HG03103 (cell line): ENCODE data around the gene ELAVL1.
"Not testable (repeated sequence)": the region's sequence is repeated elsewhere in the genome, so short reads cannot be mapped to it uniquely, and the experiment has no call there.

Experiments
- ATAC-seq: cut with Tn5 transposase; IDR thresholded peaks from one replicate; pipeline ENCODE4 v1.9.1; 2021; ENCODE audit warnings: low read depth; ENCODE audit not compliant: unreplicated experiment

Gene ELAVL1

GRCh38 chr19:7971553-7972520 is 33.6 kb downstream of the ELAVL1 start:
- no peak for ATAC-seq

- ATAC-seq = no peak
These were observed 34.6 kb downstream of the ELAVL1 start for GRCh38 chr19:7970716-7971448.

DNA sequence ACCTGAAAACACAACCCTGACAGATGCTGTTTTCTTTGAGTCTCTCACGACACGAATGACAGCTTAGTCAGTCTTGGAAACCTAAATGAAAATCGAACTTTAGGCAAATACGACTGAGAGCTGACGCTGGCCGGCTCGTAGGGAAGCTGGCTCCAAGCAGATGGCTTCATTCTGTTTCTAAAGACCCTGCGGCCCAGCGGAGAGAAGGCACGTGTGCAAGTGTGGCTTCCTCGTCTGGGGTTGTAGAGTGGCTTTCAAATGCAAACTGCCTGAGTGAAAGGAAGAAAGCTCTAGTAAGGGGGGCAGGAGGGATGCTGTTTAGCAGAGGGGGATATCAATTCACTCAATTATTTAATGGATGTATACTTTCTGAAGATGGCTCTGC is 35.9 kb downstream of the ELAVL1 start:
- ATAC-seq = no peak

GRCh38 chr19:7968796-7969554 is 36.5 kb downstream of the ELAVL1 start:
- ATAC-seq = no peak

DNA sequence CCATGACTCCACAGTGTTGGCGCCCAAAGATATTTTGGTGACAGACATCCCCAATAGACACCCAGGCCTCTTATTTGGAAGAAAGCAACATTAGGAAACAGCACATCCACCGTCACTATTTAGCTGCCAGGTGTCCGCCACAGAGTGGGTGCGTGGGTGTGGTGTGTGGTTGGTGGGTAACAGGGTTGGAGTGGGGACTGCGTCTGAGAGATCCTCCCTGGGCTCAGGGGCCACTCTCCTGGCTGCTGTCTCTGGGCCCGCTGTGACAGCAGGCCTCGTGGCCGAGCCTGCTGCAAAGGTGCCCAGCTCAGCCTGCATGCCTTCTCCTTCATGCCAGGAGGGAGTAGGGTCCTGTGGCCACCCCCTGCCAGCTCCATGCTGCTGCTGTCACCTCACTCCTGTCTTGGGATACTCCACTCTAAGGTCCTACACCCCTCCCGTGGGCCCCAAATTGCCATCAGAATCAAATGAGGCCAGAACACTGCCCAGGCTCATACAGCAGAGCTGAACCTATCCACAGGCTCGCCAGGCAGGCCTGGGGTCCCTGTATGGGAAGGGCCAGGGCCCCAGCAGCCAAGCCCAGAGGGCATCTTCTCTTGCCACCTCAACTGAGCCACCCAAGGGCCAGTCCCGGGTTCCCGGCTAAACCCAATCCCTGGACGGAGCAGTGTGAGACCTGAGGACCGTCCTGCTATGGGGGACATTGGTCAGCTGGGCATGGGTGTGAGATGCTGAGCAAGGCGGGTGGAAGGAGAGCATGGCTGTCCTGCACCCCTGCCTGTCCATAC is 37.2 kb downstream of the ELAVL1 start:
- ATAC-seq = no peak

GRCh38 chr19:7965921-7966665 is 39.3 kb downstream of the ELAVL1 start:
- ATAC-seq = no peak

- ATAC-seq = no peak
These were observed 40.1 kb downstream of the ELAVL1 start for GRCh38 chr19:7965259-7965841.

GRCh38 chr19:7963566-7963965 is 41.9 kb downstream of the ELAVL1 start:
- no peak for ATAC-seq

DNA sequence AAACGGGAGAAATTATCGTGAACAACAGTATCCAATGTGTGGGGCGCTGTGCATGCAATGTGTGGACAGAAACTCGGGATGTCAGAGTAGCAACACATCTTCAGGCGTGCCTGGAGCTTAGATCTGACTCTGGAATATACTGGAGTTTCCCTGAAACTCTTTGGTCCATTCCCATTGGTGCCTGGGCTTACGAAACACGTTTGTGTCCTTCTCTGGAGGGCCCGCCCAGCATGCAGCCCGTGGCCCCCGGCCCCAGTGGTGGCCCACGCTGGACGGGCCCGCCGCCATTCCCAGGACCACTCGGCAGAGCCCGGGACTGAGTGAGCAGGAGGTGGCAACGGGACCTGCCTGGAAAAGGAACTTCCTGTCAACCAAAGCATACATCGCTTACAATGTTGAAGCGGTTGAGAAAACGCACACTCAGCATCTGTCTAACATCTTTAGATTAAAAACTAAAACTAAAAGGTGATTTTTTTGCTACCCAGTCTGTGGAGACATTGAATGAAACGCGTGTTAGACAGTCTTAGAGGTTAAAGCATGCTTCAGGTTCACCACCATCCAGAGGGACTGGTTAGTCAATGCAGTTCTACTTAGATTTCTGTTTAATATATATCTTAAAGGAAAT is 42.7 kb downstream of the ELAVL1 start:
- ATAC-seq = no peak

DNA sequence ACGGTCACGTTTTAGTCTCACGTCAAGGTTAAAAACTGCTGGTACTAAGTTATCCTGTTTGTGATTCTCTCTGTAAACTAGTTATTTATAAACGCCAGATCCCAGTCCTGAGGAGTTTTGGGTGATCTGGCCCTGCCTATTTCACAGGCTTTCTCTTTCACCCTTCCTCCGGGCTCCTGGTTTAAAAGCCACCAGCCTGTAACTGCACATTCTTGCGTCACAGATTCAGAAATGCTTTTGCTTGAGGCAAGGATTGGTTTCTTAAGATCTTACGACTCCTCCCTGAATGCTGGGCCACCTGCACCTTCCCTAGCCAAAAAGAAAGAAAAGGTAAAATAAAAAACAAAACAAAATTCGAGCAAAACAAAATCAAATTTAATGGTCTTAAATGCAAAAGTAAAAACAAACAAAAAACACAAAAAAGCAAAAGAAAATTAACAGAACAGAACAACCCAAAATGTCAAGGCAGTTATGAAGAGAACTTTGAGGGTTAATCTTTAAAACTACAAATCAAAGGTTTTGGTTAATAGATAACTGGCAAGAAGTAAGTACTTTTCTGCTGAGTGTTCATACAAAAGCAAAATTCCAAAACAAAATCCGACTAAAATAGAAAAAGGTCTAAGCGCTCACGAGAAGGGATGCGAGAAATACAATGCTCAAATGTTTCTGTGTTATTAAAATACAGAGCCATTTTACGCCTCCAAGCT is 43.4 kb downstream of the ELAVL1 start:
- ATAC-seq = no peak

DNA sequence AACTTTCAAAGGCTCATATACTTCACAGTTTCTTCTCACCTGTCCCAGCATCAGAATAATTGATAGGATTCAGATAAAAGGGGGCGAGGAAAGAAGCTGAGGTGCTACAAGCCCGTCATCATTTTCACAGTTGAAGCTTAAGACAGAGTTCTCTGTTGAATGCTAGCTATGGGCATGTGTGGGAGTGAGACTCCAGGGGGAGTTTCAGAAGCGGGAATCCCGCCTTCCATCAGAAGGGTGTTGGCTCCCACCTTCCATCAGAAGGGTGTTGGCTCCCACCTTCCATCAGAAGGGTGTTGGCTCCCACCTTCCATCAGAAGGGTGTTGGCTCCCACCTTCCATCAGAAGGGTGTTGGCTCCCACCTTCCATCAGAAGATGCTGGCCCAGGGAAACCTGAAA is 44.4 kb downstream of the ELAVL1 start:
- not testable (repeated sequence) for ATAC-seq

- no peak for ATAC-seq
These were observed 46.2 kb downstream of the ELAVL1 start for GRCh38 chr19:7959211-7959610.

DNA sequence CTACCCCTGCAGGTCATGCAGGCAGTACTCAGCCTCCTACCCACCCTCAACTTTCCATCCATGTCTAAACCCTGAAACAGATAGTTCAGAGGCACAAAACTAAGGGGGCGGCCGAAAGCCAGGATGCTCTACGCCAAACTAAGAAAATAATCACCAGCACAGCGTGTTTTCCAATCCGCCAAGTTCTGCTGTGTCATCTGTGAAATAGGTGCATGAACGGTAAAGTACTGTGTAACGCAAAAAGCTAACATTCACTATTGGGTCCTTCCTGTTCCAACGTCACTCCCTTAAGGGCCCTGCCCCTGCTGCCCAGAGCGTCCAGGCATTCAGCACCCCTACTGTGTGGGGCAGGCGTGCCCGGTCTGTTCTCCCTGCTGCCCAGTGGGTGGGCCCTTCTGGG is 49.7 kb downstream of the ELAVL1 start:
- no peak for ATAC-seq

GRCh38 chr19:7953576-7953975 is 51.9 kb downstream of the ELAVL1 start:
- no peak for ATAC-seq

DNA sequence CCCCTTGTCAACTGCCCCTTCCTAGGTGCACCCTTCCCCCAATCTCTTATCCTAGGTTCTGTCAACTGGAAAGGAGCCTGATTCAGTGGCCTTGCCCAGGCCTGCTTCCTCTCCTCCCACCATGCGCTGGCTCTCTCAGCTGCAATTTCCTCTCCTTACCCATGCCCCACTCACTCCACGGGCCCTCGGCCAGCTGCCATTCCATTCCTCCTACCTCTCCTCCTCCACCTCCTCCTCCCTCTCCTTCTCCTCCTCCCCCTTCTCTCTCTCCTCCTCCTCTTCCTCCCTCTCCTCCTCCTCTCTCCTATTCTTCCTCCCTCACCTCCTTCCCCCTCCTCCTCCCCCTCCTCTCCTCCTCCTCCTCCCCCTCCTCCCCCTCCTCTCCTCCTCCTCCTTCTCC is 52.4 kb downstream of the ELAVL1 start:
- ATAC-seq = no peak

DNA sequence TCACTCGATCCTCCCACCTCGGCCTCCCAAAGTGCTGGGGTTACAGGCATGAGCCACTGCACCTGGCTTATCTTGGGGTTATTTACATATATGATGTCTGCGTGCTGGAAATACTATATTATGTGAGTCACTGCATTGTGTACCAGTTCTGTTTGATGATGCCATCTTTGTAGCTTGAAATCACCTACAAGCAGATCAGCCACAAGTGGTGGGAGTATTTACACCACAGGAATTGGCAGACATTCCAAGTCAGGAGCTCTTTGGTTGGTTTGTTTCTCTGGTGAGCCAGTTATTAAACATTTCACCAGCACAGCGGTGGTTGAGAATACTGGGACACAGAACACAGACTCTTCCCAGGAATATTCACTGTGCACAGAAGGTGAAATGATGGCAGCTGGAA is 57.5 kb downstream of the ELAVL1 start:
- no peak for ATAC-seq

DNA sequence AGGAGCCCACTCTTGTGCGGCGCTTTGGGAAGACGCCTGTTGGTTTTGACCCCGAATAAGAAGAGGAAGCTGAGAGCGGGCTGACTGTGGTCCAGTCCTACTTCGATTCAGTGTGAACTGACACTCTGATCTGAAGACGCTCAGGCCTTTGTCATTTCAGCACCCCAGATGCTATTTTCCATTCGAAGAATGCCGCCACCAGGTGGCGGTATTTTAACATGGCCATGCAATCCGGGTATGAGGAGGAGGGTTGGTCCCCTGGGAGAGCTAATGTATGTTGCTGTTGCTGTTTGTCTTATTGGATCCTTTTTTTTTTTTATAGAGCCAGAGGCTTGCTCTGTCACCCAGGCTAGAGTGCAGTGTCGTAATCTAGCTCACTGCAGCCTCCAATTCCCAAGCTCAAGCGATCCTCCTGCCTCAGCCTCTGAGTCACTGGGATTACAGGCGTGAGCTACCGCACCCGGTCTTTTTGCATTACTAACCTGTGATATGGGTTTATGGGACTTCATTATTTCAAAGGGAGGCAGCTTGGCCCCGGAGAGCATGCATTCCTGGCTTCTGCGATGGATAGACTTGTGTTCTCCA is 61.2 kb downstream of the ELAVL1 start:
- no peak for ATAC-seq
